K562 (cell line): ENCODE results near the gene CENPP. TPM values are rescaled to one million over a fixed set of nuclear protein-coding genes. Genes with fewer than 3 reads are reported as not detected.

Experiments
- NFRKB ChIP-seq: fragments of 450-650 bp; IDR thresholded peaks from 2 replicates; pipeline ENCODE4 v1.6.1; 2016; ENCODE audit warnings: low read depth
- polyA plus RNA-seq, 8 experiments: library from polyadenylated mRNA; depleted of rRNA in 4 of 8; stranded (reverse) in 5 of 8; unstranded in 3 of 8; fragments of >200 nt; fragmentation: Nextera tagmentation in 2 of 8; fragmentation: Illumina TruSeq in 1 of 8; extraction: Ambion mirVana in 2 of 8; extraction: Trizol in 1 of 8; gene quantifications; 2 replicates each; pipeline versions ENCODE4 v1.2.1 to v1.2.3, GENCODE V29; 2011 to 2014; ENCODE audit warnings: inconsistent platforms in 1 of 8, missing spikeins in 1 of 8
- total RNA-seq, 7 experiments: library from RNA; depleted of rRNA in 6 of 7; stranded (reverse); fragments of >200 nt in 6 of 7; fragmentation: Illumina TruSeq in 2 of 7; extraction: Trizol in 2 of 7; gene quantifications; 2 replicates each; pipeline versions ENCODE4 v1.2.1 to v1.2.3, GENCODE V29; 2011 to 2021; ENCODE audit warnings: low replicate concordance in 1 of 7
- TF ChIP-seq, protein P1 (sequence below): sonication (generic); formaldehyde crosslinking; IDR thresholded peaks from 2 replicates; pipeline ENCODE4 v1.8.0; 2022; ENCODE audit warnings: mild to moderate bottlenecking, missing genetic modification reagents
- TF ChIP-seq, protein P2 (sequence below): fragments of 250-450 bp; sonication (Bioruptor Pico); IDR thresholded peaks from 2 replicates; pipeline ENCODE4 v1.5.0; 2022; ENCODE audit warnings: mild to moderate bottlenecking
- TF ChIP-seq, protein P3 (sequence below): fragments of 250-450 bp; sonication (Bioruptor Pico); IDR thresholded peaks from 2 replicates; pipeline ENCODE4 v1.4.0; 2020; ENCODE audit warnings: mild to moderate bottlenecking, moderate library complexity
- TF ChIP-seq, protein P4 (sequence below): fragments of 250-450 bp; sonication (Bioruptor Pico); IDR thresholded peaks from 2 replicates; pipeline ENCODE4 v1.4.0; 2020; ENCODE audit warnings: mild to moderate bottlenecking, moderate library complexity

Gene CENPP
- total and polyA plus RNA-seq, 9 of the 15 experiments (the other 6 are each of a cell fraction or from before 2014, with no cell fraction given) = 8.0 to 28.5 (median 17.9) TPM

DNA sequence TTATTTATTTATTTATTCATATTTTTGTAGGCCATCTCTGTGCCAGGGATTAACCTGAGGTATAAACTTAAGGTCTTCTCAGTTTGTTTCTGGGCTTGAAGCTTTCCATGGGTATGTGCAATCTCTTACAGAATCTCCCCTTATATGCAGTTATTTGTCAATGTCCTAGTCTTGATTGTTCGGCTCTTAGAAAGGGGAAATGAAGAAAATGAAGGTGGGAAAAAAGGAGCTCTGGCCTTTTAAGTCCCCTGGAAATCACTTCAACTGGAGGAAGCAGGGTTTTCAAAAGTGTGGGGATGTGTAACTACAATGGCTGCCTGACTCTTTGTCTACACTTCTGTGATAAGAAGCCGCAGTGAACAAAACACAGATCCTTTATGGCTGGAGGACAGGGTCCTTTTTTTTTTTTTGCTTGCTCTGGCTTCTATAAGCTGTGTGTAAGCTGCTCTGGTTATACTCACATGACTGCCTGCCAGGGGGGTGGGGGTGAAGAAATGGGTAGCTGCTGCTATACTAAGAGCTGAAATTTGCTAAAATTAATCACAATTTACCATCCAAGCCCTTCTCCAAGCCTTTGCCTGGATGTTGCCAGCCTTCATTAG is 33.7 kb downstream of the CENPP start (continued):
- TF ChIP-seq, protein P1, sequence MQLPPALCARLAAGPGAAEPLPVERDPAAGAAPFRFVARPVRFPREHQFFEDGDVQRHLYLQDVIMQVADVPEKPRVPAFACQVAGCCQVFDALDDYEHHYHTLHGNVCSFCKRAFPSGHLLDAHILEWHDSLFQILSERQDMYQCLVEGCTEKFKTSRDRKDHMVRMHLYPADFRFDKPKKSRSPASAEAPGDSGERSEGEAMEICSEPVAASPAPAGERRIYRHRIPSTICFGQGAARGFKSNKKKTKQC (CRISPR knock-in tag) = no peak
- no peak for TF ChIP-seq NFRKB
- TF ChIP-seq, protein P2, sequence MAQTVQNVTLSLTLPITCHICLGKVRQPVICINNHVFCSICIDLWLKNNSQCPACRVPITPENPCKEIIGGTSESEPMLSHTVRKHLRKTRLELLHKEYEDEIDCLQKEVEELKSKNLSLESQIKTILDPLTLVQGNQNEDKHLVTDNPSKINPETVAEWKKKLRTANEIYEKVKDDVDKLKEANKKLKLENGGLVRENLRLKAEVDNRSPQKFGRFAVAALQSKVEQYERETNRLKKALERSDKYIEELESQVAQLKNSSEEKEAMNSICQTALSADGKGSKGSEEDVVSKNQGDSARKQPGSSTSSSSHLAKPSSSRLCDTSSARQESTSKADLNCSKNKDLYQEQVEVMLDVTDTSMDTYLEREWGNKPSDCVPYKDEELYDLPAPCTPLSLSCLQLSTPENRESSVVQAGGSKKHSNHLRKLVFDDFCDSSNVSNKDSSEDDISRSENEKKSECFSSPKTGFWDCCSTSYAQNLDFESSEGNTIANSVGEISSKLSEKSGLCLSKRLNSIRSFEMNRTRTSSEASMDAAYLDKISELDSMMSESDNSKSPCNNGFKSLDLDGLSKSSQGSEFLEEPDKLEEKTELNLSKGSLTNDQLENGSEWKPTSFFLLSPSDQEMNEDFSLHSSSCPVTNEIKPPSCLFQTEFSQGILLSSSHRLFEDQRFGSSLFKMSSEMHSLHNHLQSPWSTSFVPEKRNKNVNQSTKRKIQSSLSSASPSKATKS = no peak
- TF ChIP-seq, protein P3, sequence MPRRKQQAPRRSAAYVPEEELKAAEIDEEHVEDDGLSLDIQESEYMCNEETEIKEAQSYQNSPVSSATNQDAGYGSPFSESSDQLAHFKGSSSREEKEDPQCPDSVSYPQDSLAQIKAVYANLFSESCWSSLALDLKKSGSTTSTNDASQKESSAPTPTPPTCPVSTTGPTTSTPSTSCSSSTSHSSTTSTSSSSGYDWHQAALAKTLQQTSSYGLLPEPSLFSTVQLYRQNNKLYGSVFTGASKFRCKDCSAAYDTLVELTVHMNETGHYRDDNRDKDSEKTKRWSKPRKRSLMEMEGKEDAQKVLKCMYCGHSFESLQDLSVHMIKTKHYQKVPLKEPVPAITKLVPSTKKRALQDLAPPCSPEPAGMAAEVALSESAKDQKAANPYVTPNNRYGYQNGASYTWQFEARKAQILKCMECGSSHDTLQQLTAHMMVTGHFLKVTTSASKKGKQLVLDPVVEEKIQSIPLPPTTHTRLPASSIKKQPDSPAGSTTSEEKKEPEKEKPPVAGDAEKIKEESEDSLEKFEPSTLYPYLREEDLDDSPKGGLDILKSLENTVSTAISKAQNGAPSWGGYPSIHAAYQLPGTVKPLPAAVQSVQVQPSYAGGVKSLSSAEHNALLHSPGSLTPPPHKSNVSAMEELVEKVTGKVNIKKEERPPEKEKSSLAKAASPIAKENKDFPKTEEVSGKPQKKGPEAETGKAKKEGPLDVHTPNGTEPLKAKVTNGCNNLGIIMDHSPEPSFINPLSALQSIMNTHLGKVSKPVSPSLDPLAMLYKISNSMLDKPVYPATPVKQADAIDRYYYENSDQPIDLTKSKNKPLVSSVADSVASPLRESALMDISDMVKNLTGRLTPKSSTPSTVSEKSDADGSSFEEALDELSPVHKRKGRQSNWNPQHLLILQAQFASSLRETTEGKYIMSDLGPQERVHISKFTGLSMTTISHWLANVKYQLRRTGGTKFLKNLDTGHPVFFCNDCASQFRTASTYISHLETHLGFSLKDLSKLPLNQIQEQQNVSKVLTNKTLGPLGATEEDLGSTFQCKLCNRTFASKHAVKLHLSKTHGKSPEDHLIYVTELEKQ (CRISPR knock-in tag) = no peak
- TF ChIP-seq, protein P4, sequence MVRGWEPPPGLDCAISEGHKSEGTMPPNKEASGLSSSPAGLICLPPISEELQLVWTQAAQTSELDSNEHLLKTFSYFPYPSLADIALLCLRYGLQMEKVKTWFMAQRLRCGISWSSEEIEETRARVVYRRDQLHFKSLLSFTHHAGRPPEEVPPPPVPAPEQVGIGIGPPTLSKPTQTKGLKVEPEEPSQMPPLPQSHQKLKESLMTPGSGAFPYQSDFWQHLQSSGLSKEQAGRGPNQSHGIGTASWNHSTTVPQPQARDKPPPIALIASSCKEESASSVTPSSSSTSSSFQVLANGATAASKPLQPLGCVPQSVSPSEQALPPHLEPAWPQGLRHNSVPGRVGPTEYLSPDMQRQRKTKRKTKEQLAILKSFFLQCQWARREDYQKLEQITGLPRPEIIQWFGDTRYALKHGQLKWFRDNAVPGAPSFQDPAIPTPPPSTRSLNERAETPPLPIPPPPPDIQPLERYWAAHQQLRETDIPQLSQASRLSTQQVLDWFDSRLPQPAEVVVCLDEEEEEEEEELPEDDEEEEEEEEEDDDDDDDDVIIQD (CRISPR knock-in tag) = no peak
